HG03095 (cell line): ENCODE results near the gene DYSF.

Experiments
- ATAC-seq: cut with Tn5 transposase; IDR thresholded peaks from one replicate; pipeline ENCODE4 v1.9.1; 2021; ENCODE audit warnings: moderate library complexity; ENCODE audit not compliant: unreplicated experiment

DYSF gene

DNA sequence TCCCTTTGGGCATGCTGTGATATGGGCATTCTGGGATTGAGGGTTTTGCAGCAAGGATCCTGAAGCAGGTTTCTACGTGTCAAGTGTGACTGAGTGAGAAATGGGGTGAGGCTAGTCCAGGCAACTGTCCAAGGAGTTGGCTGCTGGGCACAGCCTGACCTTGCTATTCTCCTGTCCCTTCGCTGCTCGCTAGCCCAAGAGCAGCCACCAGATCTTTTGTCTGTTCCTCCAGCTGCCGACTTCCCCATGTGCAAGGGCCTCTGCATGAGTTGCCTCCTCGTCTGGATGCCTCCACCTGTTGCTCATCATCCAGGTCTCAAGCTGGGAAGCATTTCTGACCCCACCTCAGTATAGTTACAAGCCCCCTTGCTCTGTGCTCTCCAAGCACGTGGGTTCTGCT, 71.1 kb downstream of the DYSF start:
- ATAC-seq, result no peak

DNA sequence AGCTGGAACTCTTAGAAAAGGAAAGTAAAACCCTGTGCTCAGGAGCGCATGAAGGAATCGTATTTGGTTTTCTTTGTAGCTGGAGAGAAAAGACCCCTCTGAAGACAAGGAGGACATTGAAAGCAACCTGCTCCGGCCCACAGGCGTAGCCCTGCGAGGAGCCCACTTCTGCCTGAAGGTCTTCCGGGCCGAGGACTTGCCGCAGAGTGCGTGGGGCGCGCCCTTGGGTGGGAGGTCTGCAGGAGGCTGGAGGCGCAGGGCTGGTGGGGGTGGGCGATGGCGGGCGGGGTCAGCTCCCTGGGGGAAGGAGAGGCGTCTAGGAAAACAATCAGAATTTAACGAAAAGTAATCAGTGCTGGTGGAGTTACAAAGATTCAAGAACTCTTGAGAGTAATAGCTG, 72.8 kb downstream of the DYSF start:
- no peak for ATAC-seq

DNA sequence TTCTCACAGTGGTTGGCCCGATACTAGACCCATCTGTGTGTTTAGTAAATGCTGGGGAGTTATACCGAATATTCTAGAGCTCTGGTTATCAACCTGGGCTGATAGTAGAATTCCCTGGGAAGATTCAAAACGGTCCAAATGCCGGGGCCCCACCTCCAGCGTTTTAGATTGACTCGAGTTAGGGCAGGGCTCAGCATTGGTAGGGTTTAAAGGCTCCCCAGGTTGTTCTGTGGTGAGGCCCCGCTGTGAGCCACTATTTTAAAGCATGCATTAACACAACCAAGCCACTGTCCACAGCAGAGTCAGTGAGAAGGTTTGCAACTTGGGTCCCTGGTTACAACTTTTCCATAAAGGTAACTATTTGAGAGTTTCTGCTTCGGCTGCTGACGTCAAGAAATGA, 73.6 kb downstream of the DYSF start:
- ATAC-seq, result no peak

DNA sequence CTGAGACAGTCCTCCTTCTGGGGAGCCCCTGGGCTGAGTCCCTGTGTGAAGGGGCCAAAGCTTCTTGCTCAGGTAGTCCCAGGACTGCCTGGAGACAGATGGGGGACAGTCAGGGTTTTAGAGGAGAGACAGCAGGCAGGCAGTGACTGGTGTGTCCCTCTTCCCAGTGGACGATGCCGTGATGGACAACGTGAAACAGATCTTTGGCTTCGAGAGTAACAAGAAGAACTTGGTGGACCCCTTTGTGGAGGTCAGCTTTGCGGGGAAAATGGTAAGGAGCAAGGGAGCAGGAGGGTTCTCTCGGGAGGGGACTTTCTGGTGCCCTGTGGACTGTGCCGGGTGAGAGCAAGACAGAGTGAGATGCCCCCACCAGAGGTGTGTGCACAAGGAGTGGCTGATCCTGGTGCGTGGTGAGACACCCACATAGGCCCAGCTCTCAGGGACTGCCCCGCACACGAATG, 74.8 kb downstream of the DYSF start:
- no peak for ATAC-seq

DNA sequence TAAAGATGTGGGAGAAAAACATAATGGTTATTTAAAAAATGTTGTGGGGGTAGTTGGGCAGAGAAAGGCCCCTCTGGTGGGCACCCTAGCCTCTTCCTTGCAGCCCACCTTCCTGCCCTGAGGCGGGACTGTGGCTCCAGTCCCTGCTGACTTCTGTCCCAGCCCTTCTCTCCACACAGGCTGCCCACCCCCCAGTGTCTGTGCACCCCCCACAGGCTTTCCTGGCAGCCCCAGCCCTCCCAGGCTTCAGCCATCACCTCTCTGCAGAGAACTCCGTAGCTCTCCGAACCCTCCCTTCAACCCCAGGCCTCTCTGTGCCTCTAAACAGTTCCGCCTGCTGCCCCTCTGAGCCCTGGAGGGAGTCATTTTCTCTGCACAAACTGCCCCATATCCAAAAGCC, 75.4 kb downstream of the DYSF start:
- ATAC-seq, result no peak

DNA sequence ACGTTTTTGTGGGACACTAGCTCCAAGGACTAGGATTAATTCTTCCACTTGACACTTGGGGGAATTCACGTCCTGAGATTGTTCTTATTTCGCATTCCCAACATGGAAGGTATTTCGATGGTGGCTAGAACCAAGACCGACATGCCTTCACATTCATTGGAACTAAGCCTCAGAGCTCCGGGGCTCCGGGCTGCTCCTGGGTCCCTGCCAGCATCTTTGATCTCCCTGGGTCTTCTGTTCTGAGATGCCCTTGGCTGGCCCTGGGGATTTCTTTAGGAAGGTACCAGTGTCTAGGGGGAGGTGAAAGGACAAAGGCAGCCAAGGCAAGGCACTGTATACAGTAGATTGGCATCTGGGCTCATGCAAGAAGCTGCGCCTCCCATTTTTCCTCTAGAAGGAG, 76.8 kb downstream of the DYSF start:
- no peak for ATAC-seq

DNA sequence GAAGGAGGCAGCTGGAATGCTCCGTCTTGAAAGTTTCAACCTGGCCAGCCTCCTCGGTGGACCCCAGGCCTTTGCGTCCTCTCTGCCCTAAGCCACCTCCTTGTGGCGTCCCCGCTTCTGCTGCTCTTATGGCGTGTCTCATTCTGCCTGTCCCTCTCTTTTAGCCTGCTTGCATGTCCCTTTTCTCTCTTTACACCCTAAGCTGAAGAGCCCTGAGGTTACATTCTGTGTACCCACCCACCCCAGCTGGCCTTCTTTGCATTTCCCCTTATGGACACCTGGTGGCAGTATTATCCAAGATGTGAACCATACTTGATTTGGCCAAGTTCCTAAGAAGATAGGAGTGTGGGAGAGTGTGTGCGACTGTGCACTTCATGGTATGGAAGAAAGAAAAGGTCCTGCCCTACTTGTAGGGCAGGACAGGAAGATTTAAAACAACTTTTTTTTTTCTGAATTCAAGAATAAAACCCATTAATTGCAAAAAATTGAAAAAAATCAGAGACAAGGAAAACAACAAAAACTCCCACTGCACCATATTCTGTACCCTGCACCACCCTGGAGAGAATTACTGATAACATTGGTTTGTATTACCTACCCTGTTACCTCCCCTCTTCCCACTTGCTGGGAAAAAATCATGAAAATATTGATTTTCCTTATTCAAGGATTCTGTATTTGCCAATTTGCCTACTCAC, 77.4 kb downstream of the DYSF start:
- ATAC-seq, result no peak

DNA sequence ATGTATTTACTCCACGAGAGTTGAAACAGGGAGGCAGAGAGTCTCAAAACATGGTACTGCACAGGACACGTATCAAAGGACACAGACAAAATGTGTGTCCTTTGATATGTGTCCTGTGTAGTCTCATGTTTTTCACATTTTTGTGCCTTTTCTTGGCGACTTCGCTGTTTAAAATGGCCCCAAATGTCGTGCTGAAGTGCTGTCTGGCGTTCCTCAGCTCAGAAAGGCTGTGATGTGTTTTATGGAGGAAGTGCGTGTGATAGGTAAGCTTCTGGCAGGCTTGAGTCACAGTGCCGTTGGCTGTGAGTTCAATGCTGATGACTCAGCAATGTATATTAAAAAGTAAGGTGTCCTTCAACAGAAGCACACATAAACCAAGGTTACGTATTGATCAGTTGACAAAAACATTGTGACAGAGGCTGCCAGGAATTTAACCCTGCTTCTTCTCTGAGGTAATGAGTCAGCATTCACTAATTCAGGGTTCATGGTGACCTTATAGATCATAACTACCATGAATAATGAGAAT, 78.2 kb downstream of the DYSF start:
- no peak for ATAC-seq

DNA sequence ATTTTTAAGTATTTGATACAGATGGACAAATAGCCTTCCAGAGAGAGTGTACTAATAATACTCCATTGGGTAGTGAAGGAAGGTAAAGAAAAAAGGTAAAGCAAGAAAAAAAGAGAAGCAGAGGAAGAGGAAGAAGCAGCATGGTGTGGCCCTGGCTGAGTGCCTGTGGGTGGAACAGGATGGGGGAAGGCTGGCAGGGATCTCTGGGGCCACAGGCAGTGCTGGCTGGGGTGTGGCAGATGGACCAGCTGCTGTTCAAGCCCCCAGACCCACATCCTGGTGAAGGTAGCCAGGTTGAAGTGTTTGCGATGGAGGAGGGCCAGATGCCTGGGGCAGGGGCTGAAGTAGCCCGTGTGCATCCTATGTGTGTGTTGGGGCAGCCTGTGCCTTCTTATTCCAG, 79.0 kb downstream of the DYSF start:
- no peak for ATAC-seq

DNA sequence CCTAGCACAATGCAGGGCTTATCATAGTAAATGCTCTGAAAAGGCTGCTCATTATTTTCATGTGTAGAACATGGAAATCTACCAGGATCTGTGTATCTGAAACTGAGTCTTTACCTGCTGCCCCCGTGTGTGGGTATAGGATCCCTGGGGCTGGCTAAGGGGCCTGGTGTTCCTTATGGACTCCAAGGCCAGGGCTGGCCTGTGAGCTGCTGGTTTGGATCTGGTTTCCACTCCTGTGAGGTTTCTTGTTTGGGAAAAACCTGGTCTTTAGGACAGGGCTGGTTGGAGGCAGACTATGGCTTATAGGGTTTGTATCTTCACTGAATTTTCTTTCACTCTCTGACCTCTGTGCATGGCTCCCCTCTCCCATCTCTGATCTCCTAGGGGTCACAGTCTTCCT, 80.8 kb downstream of the DYSF start:
- no peak for ATAC-seq

DNA sequence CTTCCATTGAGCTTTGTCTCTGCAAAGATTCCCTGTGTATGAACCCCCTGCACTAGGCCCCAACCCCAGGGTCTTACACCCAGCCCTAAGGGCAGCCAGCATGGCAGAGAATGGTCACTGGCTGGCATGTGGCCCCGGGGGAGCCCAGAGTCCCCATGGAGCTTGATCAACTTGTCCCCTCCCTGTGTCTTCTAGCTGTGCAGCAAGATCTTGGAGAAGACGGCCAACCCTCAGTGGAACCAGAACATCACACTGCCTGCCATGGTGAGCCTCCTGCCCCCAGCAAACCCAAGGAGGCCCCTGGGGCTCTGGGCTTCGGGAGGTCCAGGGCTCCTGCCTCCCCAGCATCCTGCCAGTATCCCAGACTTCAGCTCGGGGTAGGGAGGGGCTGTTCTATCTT, 81.5 kb downstream of the DYSF start:
- ATAC-seq, result no peak

DNA sequence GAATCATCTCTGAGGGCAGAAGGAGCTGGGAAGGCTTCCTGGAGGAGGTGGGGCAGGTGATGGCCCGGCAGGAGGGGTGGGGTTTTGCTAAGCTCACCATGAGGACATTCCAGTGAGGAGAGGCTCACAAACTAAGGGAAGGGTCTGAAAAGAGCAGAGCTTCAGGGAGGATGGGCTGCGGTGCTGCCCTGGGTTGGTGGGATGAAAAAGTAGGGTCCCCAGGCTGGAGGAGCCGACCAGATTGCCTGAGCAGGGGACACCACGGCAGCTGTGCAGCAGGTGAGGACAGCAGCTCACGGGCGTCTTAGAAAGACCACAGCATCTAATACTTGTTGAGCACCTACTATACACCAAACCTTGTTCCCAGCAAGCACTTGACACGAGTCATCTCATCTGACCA, 82.2 kb downstream of the DYSF start:
- no peak for ATAC-seq

DNA sequence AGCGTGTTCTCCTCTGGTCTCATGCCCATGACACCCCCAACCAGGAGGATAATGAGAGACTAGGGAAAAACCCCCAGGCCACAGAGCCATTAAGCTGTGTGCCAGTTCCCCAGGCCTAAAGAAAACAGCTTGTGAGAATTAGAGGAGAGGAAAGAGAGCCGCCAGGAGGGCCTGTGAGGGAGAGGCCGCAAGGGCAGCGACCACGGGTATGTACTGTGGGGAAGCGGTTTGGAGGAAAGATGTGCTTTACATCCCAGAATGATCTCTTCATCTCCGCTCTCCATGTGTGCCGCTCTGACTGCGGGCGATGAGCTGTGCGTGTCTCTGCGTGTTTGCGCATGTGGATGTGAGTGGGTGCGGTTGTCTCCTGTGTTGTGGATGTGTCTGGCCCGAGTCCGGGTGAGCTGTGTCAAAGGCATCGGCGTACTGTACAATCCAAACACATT, 82.9 kb downstream of the DYSF start:
- no peak for ATAC-seq

DNA sequence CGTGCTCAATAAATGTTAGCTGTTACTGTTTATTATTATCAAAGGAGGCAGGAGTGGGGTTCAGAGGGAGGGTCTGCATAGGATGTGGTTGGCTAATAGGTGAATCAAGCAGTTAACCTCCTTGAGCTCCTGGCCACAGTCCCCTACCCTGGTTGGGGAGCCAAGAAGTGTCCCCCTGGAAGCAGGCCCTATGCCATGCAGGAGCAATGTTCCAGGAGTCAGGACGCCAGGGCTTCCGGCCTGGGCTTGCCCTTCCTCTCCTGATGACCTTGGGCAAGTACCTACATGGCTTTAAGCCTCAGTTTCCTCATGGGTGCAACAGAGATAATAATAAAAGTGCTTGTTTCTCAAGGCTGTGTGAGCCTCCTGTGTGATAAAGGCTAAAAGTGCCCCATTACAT, 84.9 kb downstream of the DYSF start:
- ATAC-seq, result no peak

DNA sequence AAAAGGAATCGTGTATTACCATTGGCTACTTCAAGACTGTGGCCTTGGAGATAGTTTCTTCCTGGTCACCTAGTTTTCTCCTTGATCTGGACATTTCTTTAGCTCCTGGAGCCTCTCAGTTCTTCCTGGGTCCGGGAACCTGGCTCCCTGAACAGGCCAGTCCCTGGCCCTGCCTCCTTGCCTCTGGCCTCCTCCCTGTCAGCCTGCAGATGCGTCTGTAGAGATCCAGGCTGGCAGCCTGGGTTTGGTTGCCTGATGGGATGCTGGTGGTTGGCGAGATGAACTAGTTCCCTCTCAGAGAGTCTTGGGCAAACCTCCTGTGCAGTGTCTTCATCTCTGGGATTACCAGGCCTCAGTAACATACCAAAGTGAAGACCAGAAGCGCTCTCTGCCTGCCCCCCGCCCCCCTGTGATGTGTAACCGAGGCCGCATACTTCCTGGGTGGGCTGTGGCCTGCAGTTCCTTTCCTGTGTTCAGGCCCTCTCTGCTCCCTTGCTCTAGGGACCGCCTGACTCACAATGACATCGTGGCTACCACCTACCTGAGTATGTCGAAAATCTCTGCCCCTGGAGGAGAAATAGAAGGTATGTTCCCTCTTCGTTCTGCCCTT, 85.4 kb downstream of the DYSF start:
- no peak for ATAC-seq

DNA sequence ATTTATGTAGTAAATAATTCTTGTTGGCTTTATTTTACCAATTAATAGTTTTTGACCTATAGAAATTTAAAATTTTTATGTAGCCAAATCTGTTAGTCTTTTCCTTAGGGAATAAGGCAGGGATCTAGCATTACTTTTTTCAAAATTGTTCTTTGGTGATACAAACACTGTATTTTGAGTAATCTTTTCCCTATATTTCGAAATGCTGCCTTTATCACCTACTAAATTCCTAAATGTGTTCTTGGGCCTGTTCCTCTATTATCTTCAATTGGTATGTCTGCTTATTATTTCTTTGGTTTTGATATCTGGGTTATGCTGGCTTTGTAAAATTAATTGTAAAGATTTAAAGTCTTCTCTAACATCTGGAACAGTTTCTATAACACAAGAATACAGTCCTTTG, 87.5 kb downstream of the DYSF start:
- no peak for ATAC-seq

DNA sequence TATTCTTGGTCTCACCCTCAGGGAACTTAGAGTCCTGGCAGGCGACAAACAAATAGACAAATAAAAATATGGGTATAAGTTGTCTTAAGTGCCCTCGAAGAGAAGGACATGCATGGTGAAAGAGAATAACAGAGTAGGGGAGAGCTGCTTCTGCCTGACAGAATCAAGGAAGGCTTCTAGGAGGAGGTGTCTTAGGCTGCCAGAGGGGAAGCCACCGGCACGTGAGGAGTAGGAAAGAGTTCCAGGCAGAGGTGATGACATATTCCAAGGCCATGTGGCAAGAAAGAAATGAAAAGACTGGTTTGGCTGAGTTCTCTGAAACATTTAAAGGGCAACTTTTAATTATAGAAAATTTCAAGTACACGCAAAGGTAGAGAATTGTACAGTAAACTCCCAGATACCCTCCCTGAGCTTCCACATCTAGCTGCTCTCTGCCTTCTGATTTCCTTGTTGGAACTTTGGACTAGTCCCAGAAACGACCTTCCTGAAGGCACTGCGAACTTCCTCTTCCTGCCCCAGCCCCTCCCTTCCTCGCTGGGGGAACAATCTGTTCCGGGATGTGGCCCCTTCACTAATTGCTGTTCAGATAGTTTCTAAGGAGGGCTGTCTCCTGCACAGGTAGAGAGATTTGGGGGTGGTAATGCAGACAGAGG, 91.7 kb downstream of the DYSF start:
- ATAC-seq, result no peak

DNA sequence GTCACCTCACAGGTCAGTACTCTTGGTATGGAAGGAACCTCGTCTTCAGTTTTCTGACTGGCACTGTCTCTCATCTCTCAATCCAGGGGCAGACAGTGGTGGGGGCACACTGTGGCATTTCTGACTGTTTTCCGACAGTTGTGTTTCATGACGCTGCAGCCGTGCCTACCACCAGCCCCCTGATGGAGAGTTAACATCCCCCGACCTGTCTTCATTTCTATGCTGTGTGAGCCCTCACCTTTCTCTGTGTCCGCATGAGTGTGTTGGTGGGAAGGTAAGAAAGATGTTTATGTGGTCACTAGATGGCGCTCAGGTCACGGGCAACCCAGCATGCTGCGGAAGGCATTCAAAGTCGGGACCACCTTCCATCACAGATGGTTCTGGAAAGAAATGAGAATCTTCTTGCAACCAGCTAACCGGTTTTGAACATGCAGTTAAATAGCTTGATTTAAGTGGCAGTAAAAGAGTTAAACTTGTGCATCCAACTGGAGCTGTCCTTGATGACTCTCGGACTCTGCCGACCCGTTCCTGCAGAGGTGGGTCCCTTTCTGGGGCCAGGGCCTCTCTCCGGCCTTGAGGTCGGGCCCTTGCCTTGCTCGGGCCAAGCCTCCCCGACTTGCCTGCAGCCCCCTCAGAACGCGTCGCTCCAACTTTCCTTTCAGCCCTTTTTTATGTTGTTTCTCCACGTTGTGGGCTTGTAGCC, 92.4 kb downstream of the DYSF start:
- ATAC-seq, result no peak

DNA sequence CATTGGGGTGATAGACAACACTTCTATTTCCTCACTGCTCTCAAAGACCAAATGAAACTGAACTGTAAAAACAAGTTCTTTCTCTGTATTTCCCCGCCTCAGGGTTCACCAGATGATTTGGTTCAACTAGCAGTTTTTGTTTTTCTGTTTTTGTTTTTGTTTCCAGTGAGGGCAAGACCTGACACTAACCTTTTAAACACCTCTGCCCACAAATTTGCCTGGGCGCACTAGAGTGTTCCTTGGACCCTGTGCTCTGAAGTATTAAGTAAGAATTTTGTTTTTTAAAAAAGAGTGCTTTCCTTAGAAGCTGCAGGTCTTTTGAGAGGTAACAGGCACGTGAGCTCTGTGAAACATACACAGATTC, 92.9 kb downstream of the DYSF start:
- ATAC-seq, result no peak

DNA sequence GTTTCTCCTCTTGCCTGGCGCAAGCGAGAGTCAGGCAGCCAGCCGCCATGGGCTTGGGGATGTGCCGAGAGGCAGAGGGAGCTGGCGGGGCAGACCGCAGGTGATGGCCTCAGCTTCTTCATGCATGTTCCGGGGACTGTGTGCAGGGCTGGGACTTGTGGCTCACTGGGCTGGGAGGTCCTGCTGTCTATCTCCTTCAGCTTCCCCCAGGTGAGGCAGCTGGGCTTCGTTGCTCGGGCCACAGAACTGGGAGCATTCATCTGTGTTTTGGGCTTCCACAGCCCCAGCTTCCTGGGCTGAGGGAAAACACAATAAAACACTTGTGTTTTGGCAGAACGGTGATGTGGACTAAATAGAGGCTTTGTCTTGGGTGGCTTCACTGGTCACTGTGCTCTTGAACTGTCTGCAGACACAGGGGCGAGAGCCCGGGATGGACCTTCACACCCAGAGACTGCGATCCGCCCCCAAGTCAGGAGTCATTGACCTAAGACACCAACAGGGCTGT, 93.5 kb downstream of the DYSF start:
- no peak for ATAC-seq

DNA sequence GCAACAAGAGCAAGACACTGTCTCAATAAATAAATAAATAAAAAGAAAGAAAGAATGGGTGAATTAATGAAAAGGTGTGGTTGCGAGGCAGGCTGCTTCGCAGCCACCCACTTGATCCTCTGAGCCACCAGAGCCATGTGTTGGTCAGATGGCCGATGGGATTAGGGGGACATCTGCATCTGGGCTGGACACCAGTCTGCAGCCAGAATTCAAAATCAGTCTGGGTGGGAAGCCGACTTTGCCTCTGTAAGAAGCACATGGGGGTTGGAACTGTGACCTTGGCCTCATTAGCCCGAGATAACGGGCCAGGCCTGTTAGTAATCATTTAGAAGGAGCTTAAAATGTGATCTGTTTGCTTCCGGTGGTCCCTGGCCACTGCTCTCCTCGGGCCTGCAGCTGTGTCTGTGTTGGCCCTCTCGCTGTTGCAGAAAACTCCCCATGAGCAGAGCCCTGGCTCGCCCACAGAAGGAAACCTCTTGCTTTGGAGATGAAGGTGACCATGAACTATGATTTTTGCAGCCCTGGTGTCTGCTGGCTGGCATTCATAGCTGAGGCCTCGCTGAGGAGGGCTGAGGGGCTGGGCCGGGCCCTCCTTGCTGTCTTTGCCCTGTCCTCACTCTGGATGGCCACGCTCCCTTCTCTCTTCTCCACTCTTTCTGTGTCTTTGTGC, 94.4 kb downstream of the DYSF start:
- no peak for ATAC-seq
